GM19395 (cell line): ENCODE data around the gene MT2A.
"Not testable (repeated sequence)": the region's sequence is repeated elsewhere in the genome, so short reads cannot be mapped to it uniquely, and the experiment has no call there.

Source experiments
- ATAC-seq: cut with Tn5 transposase; IDR thresholded peaks from one replicate; pipeline ENCODE4 v1.9.1; 2021; ENCODE audit warnings: mild to moderate bottlenecking, moderate library complexity; ENCODE audit not compliant: unreplicated experiment

Gene MT2A

DNA sequence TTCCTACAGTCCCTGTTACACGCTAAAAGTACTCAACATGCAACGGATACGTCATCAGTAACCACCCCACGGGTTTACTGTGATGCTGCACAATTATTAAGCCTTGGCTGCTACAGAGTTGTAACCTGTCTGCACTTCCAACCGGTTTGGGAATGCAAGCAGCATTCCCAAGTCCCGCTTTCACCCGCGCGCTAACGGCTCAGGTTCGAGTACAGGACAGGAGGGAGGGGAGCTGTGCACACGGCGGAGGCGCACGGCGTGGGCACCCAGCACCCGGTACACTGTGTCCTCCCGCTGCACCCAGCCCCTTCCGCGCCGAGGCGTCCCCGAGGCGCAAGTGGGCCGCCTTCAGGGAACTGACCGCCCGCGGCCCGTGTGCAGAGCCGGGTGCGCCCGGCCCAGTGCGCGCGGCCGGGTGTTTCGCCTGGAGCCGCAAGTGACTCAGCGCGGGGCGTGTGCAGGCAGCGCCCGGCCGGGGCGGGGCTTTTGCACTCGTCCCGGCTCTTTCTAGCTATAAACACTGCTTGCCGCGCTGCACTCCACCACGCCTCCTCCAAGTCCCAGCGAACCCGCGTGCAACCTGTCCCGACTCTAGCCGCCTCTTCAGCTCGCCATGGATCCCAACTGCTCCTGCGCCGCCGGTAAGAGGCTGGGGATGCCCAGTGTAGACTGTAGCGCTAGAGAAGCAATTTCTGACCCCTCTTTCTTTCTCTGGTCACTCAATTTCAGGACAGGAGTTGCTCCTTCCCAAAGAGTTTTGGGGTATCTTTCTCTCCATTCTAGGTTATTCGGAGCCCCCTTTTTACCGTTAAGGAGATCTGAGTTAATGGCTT, at the start of gene MT2A:
Gene MT2A, plus strand, starts transcription at position 542 of the 833 bp plus-strand sequence. Its CDS starts 72 bp downstream, at position 614.
- peak; percentile 82 for ATAC-seq

GRCh38 chr16:56559109-56559508, 49.3 kb upstream of the MT2A start:
- no peak for ATAC-seq

- ATAC-seq: no peak
Measured at GRCh38 chr16:56560447-56560846, 47.9 kb upstream of the MT2A start.

- ATAC-seq: no peak
Measured at GRCh38 chr16:56561126-56561525, 47.3 kb upstream of the MT2A start.

- ATAC-seq: no peak
Measured at GRCh38 chr16:56564793-56565477, 43.4 kb upstream of the MT2A start, which contains the start of gene MT4. Gene MT4, plus strand, starts transcription at chr16:56565073. Its CDS starts 56 bp downstream, at chr16:56565129.

DNA sequence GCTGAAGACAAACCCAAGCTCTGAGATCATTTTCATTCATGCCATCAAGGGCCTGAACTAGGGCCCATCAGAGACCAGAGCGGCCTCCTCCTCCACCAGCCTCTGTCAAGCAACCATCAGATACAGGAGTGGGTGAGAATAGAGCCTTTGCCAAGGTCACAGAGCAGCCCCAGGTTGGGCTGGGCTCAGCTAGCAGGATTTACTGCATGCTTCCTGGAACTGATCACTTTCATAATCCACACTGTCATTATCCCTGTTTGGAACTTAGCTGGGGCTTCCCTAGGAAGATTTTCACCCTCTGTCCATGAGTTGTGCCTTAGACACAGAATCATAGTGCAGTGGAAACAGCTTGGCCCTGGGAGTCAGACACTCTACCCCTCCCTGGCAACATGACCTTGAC, 38.4 kb upstream of the MT2A start:
- no peak for ATAC-seq

DNA sequence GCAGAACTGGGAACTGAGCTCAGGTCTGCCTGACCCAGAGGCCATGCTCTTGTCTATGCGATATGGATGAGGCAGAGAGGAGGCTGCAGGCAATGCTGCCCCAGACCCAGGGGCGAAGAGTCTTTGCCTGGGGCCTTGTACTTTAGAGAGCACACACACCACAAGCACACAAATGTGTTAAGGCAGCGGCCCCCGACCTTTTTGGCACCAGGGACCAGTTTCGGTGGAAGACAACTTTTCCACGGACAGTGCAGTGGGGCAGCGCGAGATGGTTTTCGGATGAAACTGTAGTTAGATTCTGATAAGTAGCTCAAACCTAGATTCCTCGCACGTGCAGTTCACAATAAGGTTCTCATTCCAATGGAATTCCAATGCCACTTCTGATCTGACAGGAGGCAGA, 36.9 kb upstream of the MT2A start:
- ATAC-seq: no peak

DNA sequence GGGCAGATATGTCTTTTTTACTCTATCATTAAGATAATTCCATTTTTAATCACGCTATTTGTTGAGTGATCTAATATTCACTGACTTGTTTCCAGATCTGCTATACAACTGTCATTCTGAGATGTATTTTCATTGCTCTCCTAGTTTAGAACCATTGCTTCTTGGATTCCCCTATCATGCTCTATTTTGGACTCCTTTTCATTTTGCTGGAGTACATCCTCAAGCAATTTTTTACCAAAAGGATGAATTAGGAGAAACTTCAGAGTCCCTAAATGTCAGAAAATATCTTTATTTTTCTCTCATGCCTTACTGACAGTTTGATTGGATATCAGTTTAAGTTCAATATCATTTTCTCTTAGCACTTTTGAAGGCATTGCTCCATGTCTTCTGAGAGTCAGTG, 33.8 kb upstream of the MT2A start:
- no peak for ATAC-seq

DNA sequence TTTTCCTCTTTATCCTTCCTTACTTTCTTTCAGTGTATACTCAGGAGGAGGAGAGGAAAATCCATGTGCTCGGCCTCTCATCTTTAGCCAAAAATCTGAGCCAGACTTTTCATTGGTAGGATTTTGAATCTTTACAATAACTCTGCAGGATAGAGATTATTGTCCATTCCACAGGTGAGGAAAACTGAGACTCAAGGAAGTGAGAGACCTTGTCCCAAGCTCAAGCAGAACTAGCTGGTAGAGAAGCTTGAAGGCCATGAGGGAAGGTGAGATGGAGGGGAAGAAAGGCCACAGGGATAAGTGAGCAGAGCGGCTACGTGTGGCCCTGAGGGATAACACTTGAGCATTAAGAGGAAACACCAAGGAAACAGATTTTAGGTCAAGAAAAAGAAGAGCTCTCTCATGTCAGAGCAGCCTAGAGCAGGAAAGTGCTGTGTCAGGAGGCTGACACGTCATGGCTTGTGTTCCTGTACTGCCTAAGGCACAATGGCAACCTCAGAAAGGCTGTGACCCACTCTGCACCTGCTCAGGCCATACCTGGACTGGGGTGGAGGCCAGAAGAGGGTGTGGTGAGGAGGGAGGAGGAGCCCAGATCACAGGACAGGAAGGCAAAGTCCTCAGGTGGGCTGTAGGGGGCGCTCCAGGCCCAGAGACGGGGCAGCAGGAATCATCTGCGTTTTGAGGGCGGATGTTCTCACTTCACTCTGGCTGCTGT, 31.6 kb upstream of the MT2A start:
- peak; percentile 79 for ATAC-seq

DNA sequence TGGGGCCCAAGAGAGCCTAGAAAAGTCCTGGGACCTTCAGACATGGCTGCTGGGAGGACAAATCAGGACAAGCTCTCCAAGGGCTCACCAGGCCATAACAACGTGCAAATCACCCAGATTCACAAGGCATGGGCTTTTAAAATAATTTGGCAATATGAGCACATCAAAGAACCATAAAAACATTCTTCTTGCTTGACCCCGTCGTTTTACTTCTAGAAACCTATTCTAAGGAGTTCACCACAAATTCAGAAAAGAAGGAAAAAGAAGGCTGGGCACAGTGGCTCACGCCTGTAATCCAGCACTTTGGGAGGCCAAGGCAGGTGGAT, 31.1 kb upstream of the MT2A start:
- no peak for ATAC-seq

- ATAC-seq: no peak
Measured at GRCh38 chr16:56580391-56581048, 27.9 kb upstream of the MT2A start.

DNA sequence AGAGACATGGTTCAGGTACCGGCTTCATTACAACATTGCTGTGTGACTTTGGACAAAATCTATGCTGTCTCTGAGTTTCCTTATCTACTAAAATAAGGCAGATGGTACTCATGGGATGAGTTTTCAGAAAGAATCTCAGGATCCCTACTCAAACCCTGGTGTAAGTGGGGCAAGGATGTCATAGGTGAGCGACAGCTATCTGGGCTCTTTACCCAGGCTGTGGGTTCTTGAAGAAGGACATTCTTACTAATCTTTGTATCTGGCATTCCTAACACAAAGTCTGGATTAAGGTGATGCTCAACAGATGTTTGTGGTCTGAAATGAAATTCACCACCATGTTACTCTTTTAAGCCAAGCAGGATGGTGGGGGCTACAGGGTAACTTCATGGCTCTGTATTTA, 25.5 kb upstream of the MT2A start:
- not testable (repeated sequence) for ATAC-seq

GRCh38 chr16:56583351-56584168, 24.8 kb upstream of the MT2A start:
- ATAC-seq: no peak

- no peak for ATAC-seq
Measured at GRCh38 chr16:56584276-56584675, 24.1 kb upstream of the MT2A start.

DNA sequence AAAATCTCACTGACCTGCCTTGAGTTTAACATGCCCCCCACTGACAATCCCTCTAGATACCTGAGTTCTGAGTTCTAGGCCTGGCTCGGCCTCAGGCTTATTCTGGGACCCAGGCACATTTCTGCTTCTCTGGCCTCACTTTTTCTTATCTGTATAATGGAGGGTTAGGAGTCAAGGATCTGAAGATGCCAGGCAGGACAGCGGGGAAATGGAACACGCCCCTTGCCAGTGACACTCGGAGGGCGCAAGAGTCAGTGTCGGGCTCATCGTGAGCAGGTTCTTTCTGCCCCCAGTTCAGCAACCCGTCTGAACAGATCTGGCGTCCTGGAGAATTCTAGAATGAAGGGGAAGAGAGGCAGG, 19.6 kb upstream of the MT2A start:
- ATAC-seq: no peak

DNA sequence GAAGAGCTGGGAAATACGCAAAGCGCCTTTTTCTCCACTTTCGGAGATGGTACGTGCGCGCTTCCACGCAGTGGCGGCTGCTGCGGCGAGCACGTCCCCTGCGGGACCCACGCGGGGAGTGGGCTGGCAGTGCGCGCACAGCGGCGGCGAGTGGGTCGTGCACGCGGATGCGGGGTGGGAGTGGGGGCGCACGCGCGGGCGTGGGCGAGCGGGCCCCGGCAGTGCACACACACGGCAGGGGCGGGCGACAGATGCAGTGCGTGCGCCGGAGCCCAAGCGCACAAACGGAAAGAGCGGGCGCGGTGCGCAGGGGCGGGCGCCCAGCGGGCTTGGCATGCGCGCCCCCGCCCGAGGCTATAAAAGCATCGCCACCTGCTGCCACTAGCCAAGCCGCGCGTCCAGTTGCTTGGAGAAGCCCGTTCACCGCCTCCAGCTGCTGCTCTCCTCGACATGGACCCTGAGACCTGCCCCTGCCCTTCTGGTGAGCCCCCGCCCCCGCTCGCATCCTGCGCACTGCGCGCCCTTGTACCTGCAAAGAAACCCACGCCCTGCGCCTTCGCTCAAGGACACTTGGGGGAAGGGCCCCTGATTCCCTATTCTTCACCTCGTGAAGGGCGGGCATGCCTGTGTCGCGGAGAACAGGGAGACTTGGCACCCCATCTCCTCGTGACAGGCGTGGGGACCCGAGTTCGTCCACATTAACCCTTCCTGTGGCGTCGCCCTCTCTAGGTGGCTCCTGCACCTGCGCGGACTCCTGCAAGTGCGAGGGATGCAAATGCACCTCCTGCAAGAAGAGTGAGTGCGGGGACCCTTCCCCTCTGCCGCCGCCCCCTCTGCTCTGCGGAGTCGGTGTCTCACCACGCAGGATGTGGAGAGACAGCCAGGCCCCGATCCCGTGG, 19.0 kb upstream of the MT2A start, which contains the start of gene MT3:
Gene MT3, plus strand, starts transcription at position 388 of the 899 bp plus-strand sequence. Its CDS starts 63 bp downstream, at position 451.
- ATAC-seq: no peak

GRCh38 chr16:56591377-56592060, 16.9 kb upstream of the MT2A start:
- no peak for ATAC-seq

GRCh38 chr16:56593573-56594291, 14.7 kb upstream of the MT2A start:
- ATAC-seq: no peak
